Measurements from ENCODE around the gene LILRA5.
A peak's percentile ranks its signal among the peaks of the same experiment; 100 is the strongest.
"Not testable (repeated sequence)": the region's sequence is repeated elsewhere in the genome, so short reads cannot be mapped to it uniquely, and the experiment has no call there.

LILRA5 gene

DNA sequence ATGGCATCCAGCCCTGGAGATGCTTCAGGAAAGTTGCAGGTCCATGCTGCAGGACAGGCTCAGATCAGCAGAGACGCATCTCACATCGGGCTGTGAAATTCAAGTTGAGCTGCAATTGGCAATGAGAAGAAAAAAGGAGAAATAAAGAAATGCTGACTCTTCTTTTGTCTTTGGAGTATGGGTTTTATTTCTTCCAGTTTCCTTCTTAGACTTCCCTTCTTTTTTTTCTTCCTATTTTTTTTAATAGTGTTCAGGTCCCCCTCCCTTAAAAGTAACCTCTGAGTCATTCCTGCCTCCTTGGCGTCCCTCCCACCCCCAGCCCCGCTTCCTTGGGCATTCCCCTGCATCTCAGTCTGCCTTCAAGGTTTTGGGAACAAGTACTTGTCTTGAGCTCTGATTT is 41.4 kb downstream of the LILRA5 start:
- not testable (repeated sequence) for DNase-seq

DNA sequence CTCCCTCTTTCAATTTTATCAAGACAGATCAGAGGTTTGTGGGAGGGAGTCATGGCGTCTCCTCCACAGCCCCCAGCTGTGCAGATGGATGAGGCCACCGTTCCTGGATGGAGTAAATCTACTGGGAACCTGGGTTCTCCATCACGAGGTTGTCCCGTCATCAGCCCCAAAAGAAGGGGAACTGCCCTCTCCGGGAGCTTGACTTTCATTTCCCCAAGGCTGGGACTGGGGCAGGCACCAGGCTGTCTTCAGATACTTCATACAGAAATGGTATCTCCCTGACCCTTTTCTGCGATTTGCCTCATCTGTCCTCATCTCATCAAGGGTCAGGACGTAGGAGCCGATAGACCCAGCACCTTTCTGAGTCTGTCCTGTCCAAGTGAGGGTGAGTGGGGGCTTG is 41.9 kb downstream of the LILRA5 start:
- DNase-seq: no peak

DNA sequence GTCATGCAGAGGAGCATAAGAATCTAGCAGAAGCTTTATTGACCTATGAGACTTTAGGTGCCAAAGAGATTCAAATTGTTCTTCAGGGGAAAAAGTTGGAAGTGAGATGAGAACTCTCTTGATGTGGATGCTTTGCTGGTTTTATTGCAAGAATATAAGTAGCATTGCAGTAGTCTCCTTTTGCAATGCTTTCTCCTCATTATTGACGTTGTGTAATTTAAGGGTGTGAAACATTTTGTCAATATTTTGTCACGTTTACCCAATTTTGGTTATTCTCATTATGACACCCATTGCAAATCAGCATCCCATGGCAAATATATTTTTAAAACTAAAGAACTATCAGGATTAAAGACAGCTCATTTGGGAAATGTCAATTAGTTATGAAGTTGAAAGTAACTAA is 44.0 kb downstream of the LILRA5 start:
- no peak for DNase-seq

DNA sequence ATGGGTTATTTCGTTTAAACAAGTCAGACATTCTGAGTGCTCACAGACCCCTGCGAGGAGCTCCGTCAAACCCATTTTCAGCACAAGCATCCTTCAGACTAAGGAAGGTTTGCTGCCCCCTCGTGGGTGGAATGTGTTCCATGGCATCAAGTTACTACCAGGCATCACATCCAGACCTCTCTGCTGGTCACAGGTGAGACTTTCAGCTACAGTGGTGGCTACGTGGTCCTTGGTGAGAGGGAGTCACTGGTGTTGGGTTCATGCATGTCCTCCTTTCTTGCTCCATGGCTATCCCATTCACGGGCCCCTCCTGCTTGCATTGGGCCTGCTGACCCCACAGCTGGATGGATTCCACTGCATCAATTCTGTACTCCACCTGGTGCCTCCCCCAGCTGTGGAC is 46.8 kb downstream of the LILRA5 start:
- DNase-seq: peak; percentile 85 to 87

DNA sequence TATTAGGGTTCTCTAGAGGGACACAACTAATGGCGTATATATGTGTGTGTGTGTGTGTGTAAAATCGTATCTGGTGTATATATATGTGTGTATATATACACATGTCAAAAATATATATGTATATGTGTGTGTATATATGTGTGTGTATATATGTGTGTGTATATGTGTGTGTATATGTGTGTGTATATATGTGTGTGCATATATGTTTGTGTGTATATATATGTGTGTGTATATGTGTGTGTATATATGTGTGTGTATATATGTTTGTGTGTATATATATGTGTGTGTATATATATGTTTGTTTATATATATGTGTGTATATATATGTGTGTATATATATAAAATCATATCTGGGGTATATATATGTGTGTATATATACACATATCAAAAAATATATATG is 50.5 kb downstream of the LILRA5 start:
- DNase-seq: no peak

DNA sequence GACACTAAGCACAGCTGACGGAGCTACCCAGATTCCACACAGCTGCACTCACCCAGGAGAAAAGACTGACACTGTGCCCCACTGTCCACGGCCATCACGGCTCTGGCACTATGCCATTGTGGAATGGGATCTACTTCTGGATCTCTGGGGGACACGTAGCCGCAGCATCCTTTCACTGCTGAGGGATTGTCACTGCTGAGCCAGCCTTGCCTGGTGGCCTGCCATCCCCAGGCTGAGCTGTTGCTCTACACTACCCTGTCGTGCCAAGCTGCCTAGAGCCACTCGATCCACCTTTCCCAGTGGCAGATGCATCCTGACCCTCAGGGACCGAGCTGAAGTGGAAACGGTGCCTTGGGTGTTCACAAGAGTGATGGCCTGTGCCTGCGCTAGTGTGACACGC is 50.9 kb downstream of the LILRA5 start:
- peak; percentile 9 for DNase-seq

DNA sequence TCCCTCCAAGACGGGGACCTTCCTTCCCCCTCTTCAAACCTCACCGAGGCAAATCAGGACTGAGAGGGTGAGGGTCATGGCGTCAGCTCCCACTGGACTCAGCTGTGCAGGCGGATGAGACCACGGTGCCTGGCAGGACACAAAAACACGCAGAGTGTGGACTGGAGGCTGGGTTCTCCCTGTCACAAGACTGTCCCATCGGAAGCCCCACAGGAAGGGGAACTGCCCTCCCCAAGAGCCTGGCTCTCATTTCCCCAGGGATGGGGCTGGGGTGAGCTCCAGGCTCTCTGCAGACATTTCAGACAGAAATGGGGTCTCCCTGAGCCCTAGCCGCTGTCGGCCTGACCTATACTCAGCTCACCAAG is 55.9 kb downstream of the LILRA5 start, which contains the start of gene LILRB5:
LILRB5 (minus strand) TSS at position 158 of the 365 bp plus-strand sequence; CDS start at position 78, 80 bp downstream.
- peak in 1 of 2 experiments; percentile 13 for DNase-seq
